ENCODE measurements around the gene SH3D19. TPM values are rescaled to one million over a fixed set of nuclear protein-coding genes. Genes with fewer than 3 reads are reported as not detected.

Gene SH3D19, protein sequence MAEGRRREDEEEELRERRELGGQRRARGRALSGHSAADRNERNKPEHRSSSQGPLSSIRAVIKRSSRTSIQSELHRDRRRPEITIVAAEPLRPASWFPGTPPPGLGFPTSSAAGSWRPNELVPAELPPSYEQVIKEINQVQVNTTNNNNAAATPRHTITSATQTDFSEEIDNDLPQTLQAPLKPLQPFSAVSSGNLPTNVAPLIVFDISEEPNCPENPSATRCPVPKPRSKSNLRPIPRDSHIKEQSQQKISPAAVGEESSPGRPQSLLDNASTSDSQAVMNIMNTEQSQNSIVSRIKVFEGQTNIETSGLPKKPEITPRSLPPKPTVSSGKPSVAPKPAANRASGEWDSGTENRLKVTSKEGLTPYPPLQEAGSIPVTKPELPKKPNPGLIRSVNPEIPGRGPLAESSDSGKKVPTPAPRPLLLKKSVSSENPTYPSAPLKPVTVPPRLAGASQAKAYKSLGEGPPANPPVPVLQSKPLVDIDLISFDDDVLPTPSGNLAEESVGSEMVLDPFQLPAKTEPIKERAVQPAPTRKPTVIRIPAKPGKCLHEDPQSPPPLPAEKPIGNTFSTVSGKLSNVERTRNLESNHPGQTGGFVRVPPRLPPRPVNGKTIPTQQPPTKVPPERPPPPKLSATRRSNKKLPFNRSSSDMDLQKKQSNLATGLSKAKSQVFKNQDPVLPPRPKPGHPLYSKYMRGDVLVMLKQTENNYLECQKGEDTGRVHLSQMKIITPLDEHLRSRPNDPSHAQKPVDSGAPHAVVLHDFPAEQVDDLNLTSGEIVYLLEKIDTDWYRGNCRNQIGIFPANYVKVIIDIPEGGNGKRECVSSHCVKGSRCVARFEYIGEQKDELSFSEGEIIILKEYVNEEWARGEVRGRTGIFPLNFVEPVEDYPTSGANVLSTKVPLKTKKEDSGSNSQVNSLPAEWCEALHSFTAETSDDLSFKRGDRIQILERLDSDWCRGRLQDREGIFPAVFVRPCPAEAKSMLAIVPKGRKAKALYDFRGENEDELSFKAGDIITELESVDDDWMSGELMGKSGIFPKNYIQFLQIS
- total RNA-seq: 42.6 and 46.3 TPM in 2 replicates

DNA sequence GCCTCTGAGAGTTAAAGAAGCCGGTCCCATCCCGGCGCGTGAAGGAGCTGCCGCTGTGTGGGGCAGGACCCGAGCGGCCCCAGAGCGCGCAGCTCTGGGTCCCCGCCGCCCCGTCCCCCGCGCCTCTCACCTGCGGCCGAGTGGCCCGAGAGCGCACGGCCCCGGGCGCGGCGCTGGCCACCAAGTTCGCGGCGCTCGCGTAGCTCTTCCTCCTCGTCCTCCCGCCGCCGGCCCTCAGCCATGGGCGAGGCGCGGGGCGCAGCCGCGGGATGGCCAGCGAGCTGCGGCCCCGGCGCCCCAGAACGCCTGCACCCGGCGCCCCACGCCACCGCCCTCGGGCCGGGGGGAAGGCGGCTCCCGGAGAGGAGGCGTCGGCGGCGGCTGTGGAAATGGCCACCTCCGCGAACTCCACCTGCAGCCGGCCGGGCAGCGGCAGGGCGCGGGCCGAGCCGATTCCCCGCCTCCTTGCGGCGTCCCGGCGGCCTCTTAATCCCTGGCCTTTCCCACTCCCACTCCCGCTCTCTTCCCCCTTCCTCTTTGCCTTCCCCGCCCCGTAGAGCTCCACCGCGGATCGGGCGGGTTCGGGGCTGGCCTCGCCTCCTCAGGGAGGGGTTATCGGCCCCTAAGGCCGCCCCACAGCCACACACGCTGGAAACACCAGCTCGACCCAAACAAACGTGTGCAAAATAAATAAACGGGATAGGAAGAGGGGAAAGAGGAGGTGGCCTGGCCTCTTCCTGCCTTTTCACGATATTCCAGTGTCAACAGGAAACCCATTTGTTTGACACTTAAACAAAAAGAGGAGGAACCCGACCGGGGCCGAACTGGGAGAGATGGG lies at the start of gene SH3D19:
Gene SH3D19, minus strand, starts transcription at position 495 of the 838 bp plus-strand sequence. Its CDS starts 253 bp downstream, at position 242.

DNA sequence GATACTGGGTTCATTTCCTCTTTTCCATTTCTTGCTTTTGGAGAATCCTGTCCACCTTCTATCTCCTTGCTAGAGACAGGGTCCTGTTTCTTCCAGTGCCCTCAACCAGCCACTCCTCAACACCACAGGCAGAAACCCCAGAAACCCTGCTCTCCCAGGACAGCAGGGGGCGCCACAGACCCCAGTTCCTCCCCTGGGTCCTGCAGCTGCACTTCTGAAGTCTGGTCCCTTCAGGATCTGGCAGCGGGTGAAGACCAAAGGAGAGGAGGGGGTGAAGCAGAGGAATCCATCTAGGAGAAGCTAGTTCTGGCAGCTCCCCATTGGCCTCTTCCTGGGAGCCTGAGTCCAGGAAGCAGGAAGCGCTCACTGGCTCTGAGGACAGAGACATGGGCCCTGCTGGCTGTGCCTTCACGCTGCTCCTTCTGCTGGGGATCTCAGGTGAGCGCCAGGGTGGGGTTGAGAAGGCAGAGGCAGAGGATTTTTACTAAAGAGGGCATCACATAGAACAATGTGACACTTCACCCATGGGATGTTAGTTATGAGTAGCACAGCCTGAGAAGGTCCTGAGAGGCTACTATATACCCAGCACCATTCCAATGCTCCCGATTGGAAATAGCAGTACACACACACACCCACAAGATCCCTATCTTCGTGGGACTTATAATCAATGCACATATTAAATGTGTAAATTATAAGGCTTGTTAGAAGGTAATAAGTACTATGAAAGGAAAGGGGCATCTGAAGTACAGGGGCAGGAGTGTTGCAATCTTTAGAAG lies 48.4 kb downstream of the SH3D19 start, which contains the start of gene PRSS48:
Gene PRSS48, plus strand, starts transcription at position 375 of the 776 bp plus-strand sequence. Its CDS starts 12 bp downstream, at position 387.

DNA sequence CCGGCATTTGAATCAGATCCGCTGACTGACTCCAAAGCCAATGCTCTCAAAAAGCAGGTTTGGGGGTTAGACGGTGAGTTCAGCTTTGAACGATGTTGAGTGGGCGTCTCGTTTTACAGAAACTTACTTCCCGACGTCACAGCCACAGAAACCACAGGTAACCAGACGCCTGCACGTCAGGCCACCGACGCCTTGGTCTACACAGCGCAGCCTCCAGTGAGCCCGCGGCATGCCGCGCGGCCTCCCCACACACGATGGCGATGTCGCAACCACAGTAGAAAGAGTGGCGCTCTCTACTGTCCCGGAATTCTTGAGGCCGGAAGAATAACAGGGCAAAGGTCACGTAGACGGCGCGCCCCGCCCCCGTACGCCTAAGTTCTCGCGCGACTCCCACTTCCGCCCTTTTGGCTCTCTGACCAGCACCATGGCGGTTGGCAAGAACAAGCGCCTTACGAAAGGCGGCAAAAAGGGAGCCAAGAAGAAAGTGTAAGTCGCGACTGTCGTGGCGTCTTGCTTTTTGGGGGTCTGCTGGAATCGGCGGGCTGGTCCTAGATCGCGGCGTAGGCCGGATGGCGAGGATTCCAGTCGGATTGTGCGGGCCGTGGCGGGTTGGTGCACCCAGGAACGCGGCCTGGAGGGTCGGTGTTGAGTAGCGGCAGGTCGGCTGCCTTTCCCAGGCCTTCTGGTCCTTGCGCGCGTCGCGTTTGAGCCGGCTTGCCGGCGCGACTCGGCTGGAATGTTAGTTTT lies 226.0 kb downstream of the SH3D19 start, which contains the start of gene RPS3A:
Gene RPS3A, plus strand, starts transcription at position 400 of the 747 bp plus-strand sequence. Its CDS starts 25 bp downstream, at position 425.

Other genes with a start within 250 kb of the SH3D19 start
- gene RPS3A, start 226.0 kb downstream of the SH3D19 start, total RNA-seq: 2,488 and 2,910 TPM in 2 replicates
- gene PRSS48, start 48.4 kb downstream of the SH3D19 start, total RNA-seq: not detected in 2 replicates
- gene FHIP1A, start 83.6 kb upstream of the SH3D19 start, total RNA-seq: 0.65 and 1.1 TPM in 2 replicates